ENCODE measurements around the gene TTC33.
A peak's percentile ranks its signal among the peaks of the same experiment; 100 is the strongest.

The TTC33 gene

DNA sequence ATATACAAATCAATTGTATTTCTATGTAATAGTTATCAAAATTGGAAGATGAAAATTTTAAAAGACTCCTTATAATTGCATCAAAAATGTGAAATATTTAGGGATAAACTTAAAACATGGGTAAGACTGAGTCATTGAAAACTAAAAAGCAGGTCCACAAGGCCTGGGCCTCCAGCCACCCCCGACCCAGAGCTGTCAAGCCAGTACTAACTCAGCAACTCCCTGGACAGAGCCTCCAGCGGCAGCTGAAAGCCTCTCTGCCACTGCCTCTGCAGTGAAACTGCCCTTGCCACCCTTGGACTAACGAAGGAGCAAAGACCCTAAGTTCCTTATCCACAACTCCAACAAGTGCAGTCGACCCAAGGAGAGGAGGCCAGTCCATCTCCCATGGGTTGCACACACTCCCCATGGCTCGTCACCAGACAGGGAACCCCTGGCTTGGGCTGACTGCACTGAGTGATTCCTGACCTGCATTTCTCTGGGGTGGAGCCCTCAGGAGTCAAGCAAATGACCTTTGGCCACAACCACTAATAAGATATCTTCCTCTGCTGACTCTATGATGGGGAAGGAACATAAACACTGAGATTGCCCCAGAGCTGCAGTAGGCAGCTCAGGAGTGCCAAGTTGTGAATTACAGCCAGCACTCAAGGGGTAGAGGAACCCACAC lies 55.5 kb downstream of the TTC33 start:
- Histone ChIP-seq H3K27me3 (ENCODE audit: control insufficient read depth in 5 of 5, insufficient read depth in 4 of 5, low read length in 5 of 5) (no peaks in the 10 kb centered on the region), H3K36me3 (ENCODE audit: control insufficient read depth in 5 of 5, insufficient read depth in 5 of 5, low read length in 5 of 5) (peaks cover 0 to 21% (median 6%) of the 10 kb centered on the region in 5 donors), H3K9me3 (ENCODE audit: control insufficient read depth in 5 of 5, low read length in 5 of 5) (peaks cover 2 to 20% (median 9%) of the 10 kb centered on the region in 5 donors), H3K9ac (ENCODE audit: low read length in 5 of 5) (no peak overlapping the region), H3K4me1 (ENCODE audit: control insufficient read depth in 5 of 5, insufficient read depth in 5 of 5, low read length in 5 of 5) (no peaks in the 10 kb centered on the region), H3K4me3 (ENCODE audit: low read depth in 1 of 5, low read length in 5 of 5) (no peak overlapping the region), H3K27ac (ENCODE audit: low read depth, low read length) (no peak overlapping the region)

- Histone ChIP-seq H3K4me3 (ENCODE audit: low read depth in 1 of 5, low read length in 5 of 5) (no peak overlapping the region), H3K27ac (ENCODE audit: low read depth, low read length) (no peak overlapping the region), H3K27me3 (ENCODE audit: control insufficient read depth in 5 of 5, insufficient read depth in 4 of 5, low read length in 5 of 5) (no peaks in the 10 kb centered on the region), H3K9me3 (ENCODE audit: control insufficient read depth in 5 of 5, low read length in 5 of 5) (no peaks in the 10 kb centered on the region), H3K36me3 (ENCODE audit: control insufficient read depth in 5 of 5, insufficient read depth in 5 of 5, low read length in 5 of 5) (peaks cover 16 to 35% (median 24%) of the 10 kb centered on the region in 5 donors), H3K4me1 (ENCODE audit: control insufficient read depth in 5 of 5, insufficient read depth in 5 of 5, low read length in 5 of 5) (peaks cover under 1 to 11% (median 4%) of the 10 kb centered on the region in 5 donors), H3K9ac (ENCODE audit: low read length in 5 of 5) (no peak overlapping the region)
Measured at GRCh38 chr5:40694433-40694832, 61.3 kb downstream of the TTC33 start.

DNA sequence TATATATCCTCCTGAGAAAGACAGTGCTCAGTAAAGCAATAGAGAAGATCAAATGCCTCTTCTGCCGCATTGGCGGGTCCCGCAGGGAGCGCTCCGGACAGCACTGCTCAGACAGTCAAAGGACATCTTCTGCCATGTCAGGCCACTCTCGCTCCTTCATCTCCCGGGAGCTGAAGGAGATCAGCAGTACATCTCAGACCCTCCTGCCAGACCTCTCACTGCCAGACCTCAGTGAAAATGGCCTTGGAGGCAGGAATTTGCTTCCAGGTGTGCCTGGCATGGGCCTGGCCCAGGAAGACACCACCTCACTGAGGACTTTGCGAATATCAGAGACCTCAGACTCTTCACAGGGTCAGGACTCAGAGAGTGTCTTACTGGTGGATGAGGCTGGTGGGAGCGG lies 63.9 kb downstream of the TTC33 start:
- Histone ChIP-seq H3K4me3 (ENCODE audit: low read depth in 1 of 5, low read length in 5 of 5) (no peak overlapping the region), H3K27me3 (ENCODE audit: control insufficient read depth in 5 of 5, insufficient read depth in 4 of 5, low read length in 5 of 5) (no peaks in the 10 kb centered on the region), H3K27ac (ENCODE audit: low read depth, low read length) (no peak overlapping the region), H3K9ac (ENCODE audit: low read length in 5 of 5) (no peak overlapping the region), H3K9me3 (ENCODE audit: control insufficient read depth in 5 of 5, low read length in 5 of 5) (no peaks in the 10 kb centered on the region), H3K4me1 (ENCODE audit: control insufficient read depth in 5 of 5, insufficient read depth in 5 of 5, low read length in 5 of 5) (peaks cover 1 to 31% (median 25%) of the 10 kb centered on the region in 5 donors), H3K36me3 (ENCODE audit: control insufficient read depth in 5 of 5, insufficient read depth in 5 of 5, low read length in 5 of 5) (peaks cover 7 to 35% (median 24%) of the 10 kb centered on the region in 5 donors)

DNA sequence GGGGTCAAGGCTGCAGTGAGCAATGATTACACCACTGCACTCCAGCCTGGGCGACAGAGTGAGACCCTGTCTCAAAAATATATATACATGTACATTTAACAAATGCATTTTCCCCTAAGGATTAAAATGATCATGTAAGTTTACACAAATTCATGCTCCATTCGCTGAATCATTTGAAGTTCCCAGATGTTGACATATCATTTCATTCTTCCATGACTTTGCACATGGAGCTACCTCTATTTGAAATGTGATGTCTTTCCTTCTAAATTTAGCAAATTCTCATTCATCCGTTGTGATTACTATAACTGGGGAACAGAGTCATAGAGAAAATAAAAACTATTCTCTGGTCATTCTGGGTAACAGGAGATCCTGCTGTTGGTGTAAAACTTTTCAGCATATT lies 65.5 kb downstream of the TTC33 start:
- Histone ChIP-seq H3K4me1 (ENCODE audit: control insufficient read depth in 5 of 5, insufficient read depth in 5 of 5, low read length in 5 of 5) (peaks cover 1 to 47% (median 41%) of the 10 kb centered on the region in 5 donors), H3K4me3 (ENCODE audit: low read depth in 1 of 5, low read length in 5 of 5) (no peak overlapping the region), H3K27me3 (ENCODE audit: control insufficient read depth in 5 of 5, insufficient read depth in 4 of 5, low read length in 5 of 5) (no peaks in the 10 kb centered on the region), H3K9ac (ENCODE audit: low read length in 5 of 5) (peak overlapping the region in 1 of 5 donors; percentile 16), H3K9me3 (ENCODE audit: control insufficient read depth in 5 of 5, low read length in 5 of 5) (no peaks in the 10 kb centered on the region), H3K27ac (ENCODE audit: low read depth, low read length) (peak overlapping the region; percentile 18), H3K36me3 (ENCODE audit: control insufficient read depth in 5 of 5, insufficient read depth in 5 of 5, low read length in 5 of 5) (peaks cover 7 to 35% (median 24%) of the 10 kb centered on the region in 5 donors)

- Histone ChIP-seq H3K4me3 (ENCODE audit: low read depth in 1 of 5, low read length in 5 of 5) (no peak overlapping the region), H3K27ac (ENCODE audit: low read depth, low read length) (peak overlapping the region; percentile 69), H3K4me1 (ENCODE audit: control insufficient read depth in 5 of 5, insufficient read depth in 5 of 5, low read length in 5 of 5) (peaks cover 1 to 56% (median 49%) of the 10 kb centered on the region in 5 donors), H3K27me3 (ENCODE audit: control insufficient read depth in 5 of 5, insufficient read depth in 4 of 5, low read length in 5 of 5) (no peaks in the 10 kb centered on the region), H3K9me3 (ENCODE audit: control insufficient read depth in 5 of 5, low read length in 5 of 5) (no peaks in the 10 kb centered on the region), H3K36me3 (ENCODE audit: control insufficient read depth in 5 of 5, insufficient read depth in 5 of 5, low read length in 5 of 5) (peaks cover 8 to 34% (median 21%) of the 10 kb centered on the region in 5 donors), H3K9ac (ENCODE audit: low read length in 5 of 5) (peak overlapping the region in 1 of 5 donors; percentile 29)
Measured at GRCh38 chr5:40689438-40689837, 66.3 kb downstream of the TTC33 start.

- Histone ChIP-seq H3K4me1 (ENCODE audit: control insufficient read depth in 5 of 5, insufficient read depth in 5 of 5, low read length in 5 of 5) (peaks cover 1 to 60% (median 53%) of the 10 kb centered on the region in 5 donors), H3K4me3 (ENCODE audit: low read depth in 1 of 5, low read length in 5 of 5) (no peak overlapping the region), H3K27me3 (ENCODE audit: control insufficient read depth in 5 of 5, insufficient read depth in 4 of 5, low read length in 5 of 5) (no peaks in the 10 kb centered on the region), H3K27ac (ENCODE audit: low read depth, low read length) (peak overlapping the region; percentile 69), H3K36me3 (ENCODE audit: control insufficient read depth in 5 of 5, insufficient read depth in 5 of 5, low read length in 5 of 5) (peaks cover 8 to 30% (median 17%) of the 10 kb centered on the region in 5 donors), H3K9me3 (ENCODE audit: control insufficient read depth in 5 of 5, low read length in 5 of 5) (no peaks in the 10 kb centered on the region), H3K9ac (ENCODE audit: low read length in 5 of 5) (peak overlapping the region in 2 of 5 donors; percentile 29 to 50)
Measured at GRCh38 chr5:40688996-40689395, 66.8 kb downstream of the TTC33 start.

DNA sequence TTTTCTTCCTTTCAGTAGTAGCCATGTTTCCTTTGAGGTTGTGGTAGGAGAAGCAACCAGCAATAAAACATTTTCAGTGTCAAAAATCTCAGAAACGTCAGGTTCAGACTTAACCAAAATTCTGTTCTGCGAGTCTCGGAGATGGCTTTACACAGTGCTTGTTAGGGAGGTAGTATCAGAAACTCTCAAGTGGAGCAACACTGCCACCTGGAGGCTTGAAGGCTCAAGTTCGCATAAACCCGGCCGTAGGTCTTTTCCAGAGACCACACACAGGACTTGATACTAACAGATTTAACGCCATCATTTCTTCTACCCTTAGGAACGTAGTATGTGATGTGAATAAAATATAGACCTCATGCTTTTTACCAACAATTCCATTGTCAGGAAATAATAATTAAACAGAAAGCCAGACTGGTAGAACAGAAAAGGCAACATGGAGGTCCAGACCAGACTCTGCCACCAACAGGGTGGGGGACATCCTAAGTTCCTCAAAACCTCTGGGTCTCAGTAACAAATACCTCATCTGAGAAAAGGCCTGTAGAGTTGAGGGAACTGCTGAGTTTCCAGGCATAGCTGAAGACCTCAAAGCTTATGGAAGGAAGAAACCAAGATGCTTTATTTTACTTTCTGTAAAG lies 67.5 kb downstream of the TTC33 start:
- H3K27ac ChIP-seq (ENCODE audit: low read depth, low read length) = peak overlapping the region; percentile 69
- H3K9ac ChIP-seq (ENCODE audit: low read length in 5 of 5) = peak overlapping the region in 4 of 5 donors; percentile 12 to 62 (median 40)

GRCh38 chr5:40687321-40687720 lies 68.4 kb downstream of the TTC33 start:
- peaks cover 1 to 74% (median 69%) of the 10 kb centered on the region in 5 donors for H3K4me1 ChIP-seq (ENCODE audit: control insufficient read depth in 5 of 5, insufficient read depth in 5 of 5, low read length in 5 of 5)

More for the DNA sequence above, 67.5 kb downstream of the TTC33 start:
- Histone ChIP-seq H3K4me1 (ENCODE audit: control insufficient read depth in 5 of 5, insufficient read depth in 5 of 5, low read length in 5 of 5) (peaks cover 1 to 66% (median 60%) of the 10 kb centered on the region in 5 donors), H3K36me3 (ENCODE audit: control insufficient read depth in 5 of 5, insufficient read depth in 5 of 5, low read length in 5 of 5) (peaks cover 5 to 26% (median 17%) of the 10 kb centered on the region in 5 donors), H3K27me3 (ENCODE audit: control insufficient read depth in 5 of 5, insufficient read depth in 4 of 5, low read length in 5 of 5) (no peaks in the 10 kb centered on the region), H3K4me3 (ENCODE audit: low read depth in 1 of 5, low read length in 5 of 5) (peak overlapping the region in 4 of 5 donors; percentile 4 to 37 (median 16)), H3K9me3 (ENCODE audit: control insufficient read depth in 5 of 5, low read length in 5 of 5) (no peaks in the 10 kb centered on the region)

DNA sequence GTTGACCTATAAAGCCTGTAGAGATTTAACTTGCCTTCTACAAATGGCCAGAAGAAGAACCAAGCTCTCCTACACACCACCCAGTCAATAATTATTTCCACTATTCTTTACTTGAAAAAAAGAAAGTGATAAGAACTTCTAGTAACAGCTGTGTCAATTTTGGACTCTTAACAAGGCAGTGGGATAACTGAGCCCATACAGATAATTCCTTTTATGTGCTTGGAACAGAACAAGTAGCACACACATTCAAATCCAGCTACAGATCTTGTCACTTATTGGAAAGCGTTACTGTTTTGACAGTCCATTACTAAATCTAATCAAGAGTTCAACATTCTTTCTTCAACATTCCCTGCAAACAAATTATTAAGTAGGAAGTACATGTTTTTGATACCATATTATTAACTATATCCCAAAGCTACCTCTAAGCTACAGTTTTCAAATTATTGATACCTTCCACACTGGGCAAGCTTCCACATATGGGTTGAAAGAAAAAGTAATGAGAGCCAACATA lies 69.7 kb downstream of the TTC33 start:
- peak overlapping the region; percentile 25 for H3K27ac ChIP-seq (ENCODE audit: low read depth, low read length)
- no peaks in the 10 kb centered on the region for H3K27me3 ChIP-seq (ENCODE audit: control insufficient read depth in 5 of 5, insufficient read depth in 4 of 5, low read length in 5 of 5)
- H3K9me3 ChIP-seq (ENCODE audit: control insufficient read depth in 5 of 5, low read length in 5 of 5) = no peaks in the 10 kb centered on the region
- peaks cover 1 to 87% (median 82%) of the 10 kb centered on the region in 5 donors for H3K4me1 ChIP-seq (ENCODE audit: control insufficient read depth in 5 of 5, insufficient read depth in 5 of 5, low read length in 5 of 5)
- H3K9ac ChIP-seq (ENCODE audit: low read length in 5 of 5) = peak overlapping the region in 3 of 5 donors; percentile 7 to 68 (median 58)
- H3K4me3 ChIP-seq (ENCODE audit: low read depth in 1 of 5, low read length in 5 of 5) = peak overlapping the region in 4 of 5 donors; percentile 25 to 99 (median 62)
- peaks cover 2 to 16% (median 5%) of the 10 kb centered on the region in 5 donors for H3K36me3 ChIP-seq (ENCODE audit: control insufficient read depth in 5 of 5, insufficient read depth in 5 of 5, low read length in 5 of 5)

More at GRCh38 chr5:40687321-40687720, 68.4 kb downstream of the TTC33 start:
- Histone ChIP-seq H3K9ac (ENCODE audit: low read length in 5 of 5) (peak overlapping the region in 1 of 5 donors; percentile 29), H3K27me3 (ENCODE audit: control insufficient read depth in 5 of 5, insufficient read depth in 4 of 5, low read length in 5 of 5) (no peaks in the 10 kb centered on the region), H3K36me3 (ENCODE audit: control insufficient read depth in 5 of 5, insufficient read depth in 5 of 5, low read length in 5 of 5) (peaks cover 5 to 20% (median 11%) of the 10 kb centered on the region in 5 donors), H3K27ac (ENCODE audit: low read depth, low read length) (peak overlapping the region; percentile 47), H3K9me3 (ENCODE audit: control insufficient read depth in 5 of 5, low read length in 5 of 5) (no peaks in the 10 kb centered on the region), H3K4me3 (ENCODE audit: low read depth in 1 of 5, low read length in 5 of 5) (peak overlapping the region in 4 of 5 donors; percentile 9 to 37 (median 26))

Data from subcutaneous abdominal adipose tissue (tissue), 5 donors.